ENCODE results near the gene CLCN6.

DNA sequence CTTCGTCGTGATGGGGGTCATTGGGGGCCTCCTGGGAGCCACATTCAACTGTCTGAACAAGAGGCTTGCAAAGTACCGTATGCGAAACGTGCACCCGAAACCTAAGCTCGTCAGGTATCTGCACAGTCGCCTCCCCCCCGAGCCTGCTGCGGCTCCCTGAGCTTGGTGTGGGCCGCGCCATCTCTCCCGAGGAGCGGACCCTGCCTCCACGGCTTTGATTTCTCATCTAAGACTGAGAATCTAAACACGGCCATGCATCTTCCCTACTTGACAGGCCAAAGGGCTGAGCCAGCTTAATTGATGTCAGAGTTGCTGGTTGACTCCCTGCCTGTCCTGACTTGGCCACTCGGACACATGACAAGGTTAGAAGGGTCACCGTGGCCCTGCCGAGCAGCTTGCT, 22.5 kb downstream of the CLCN6 start:
- TF ChIP-seq, protein P1, sequence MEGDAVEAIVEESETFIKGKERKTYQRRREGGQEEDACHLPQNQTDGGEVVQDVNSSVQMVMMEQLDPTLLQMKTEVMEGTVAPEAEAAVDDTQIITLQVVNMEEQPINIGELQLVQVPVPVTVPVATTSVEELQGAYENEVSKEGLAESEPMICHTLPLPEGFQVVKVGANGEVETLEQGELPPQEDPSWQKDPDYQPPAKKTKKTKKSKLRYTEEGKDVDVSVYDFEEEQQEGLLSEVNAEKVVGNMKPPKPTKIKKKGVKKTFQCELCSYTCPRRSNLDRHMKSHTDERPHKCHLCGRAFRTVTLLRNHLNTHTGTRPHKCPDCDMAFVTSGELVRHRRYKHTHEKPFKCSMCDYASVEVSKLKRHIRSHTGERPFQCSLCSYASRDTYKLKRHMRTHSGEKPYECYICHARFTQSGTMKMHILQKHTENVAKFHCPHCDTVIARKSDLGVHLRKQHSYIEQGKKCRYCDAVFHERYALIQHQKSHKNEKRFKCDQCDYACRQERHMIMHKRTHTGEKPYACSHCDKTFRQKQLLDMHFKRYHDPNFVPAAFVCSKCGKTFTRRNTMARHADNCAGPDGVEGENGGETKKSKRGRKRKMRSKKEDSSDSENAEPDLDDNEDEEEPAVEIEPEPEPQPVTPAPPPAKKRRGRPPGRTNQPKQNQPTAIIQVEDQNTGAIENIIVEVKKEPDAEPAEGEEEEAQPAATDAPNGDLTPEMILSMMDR (IDR thresholded peaks at IDR 0.05; ENCODE audit: low read depth, low read length, missing input control), result no peak
- TF ChIP-seq REST (IDR thresholded peaks at IDR 0.05), result no peak

Measured in liver (tissue), 2 donors.